ENCODE measurements around the gene C3orf33. TPM values are rescaled to one million over a fixed set of nuclear protein-coding genes. Genes with fewer than 3 reads are reported as not detected.

The C3orf33 gene
- total and polyA plus RNA-seq, 2 donors = 1.4 to 3.1 TPM

GRCh38 chr3:155745795-155746550 is 60.1 kb downstream of the C3orf33 start:
- Histone ChIP-seq H3K36me3 (ENCODE audit: control insufficient read depth in 2 of 2, insufficient read depth in 2 of 2, low read length in 1 of 2) (no peaks in the 10 kb centered on the region), H3K4me3 (ENCODE audit: low read length in 2 of 2) (no peak overlapping the region), H3K4me1 (ENCODE audit: control insufficient read depth in 2 of 2, insufficient read depth in 2 of 2, low read length in 2 of 2) (peaks cover 5 to 18% of the 10 kb centered on the region in 2 donors), H3K27me3 (ENCODE audit: control insufficient read depth in 2 of 2, insufficient read depth in 1 of 2, low read length in 1 of 2) (peaks cover 15 to 44% of the 10 kb centered on the region in 2 donors), H3K9me3 (ENCODE audit: control insufficient read depth in 2 of 2, insufficient read depth in 1 of 2, low read length in 1 of 2) (peaks cover 0 to 3% of the 10 kb centered on the region in 2 donors), H3K27ac (ENCODE audit: low read depth in 1 of 2, low read length in 1 of 2) (no peak overlapping the region)
- DNase-seq (ENCODE audit: low read depth in 6 of 9, low spot score in 9 of 9) = peak in 1 of 9 donors; percentile 33
- 27% methylated on average over 19 of the region's 19 CpGs for WGBS

- peaks cover 15 to 44% of the 10 kb centered on the region in 2 donors for H3K27me3 ChIP-seq (ENCODE audit: control insufficient read depth in 2 of 2, insufficient read depth in 1 of 2, low read length in 1 of 2)
- DNase-seq (ENCODE audit: low read depth in 6 of 9, low spot score in 9 of 9) = peak in 3 of 9 donors; percentile 33 to 68 (median 43)
- peak within 1 kb of the TSS; percentile 58 to 66 for H3K4me3 ChIP-seq (ENCODE audit: low read length in 2 of 2)
Observed at GRCh38 chr3:155744626-155745324, 61.3 kb downstream of the C3orf33 start, which contains the start of gene PLCH1. Gene PLCH1, minus strand, starts transcription at chr3:155745071. Its CDS starts 40,847 bp downstream, at chr3:155704224.

GRCh38 chr3:155744010-155744625 is 62.0 kb downstream of the C3orf33 start:
- Histone ChIP-seq H3K27ac (ENCODE audit: low read depth in 1 of 2, low read length in 1 of 2) (no peak overlapping the region), H3K9me3 (ENCODE audit: control insufficient read depth in 2 of 2, insufficient read depth in 1 of 2, low read length in 1 of 2) (peaks cover 0 to 3% of the 10 kb centered on the region in 2 donors), H3K27me3 (ENCODE audit: control insufficient read depth in 2 of 2, insufficient read depth in 1 of 2, low read length in 1 of 2) (peaks cover 15 to 44% of the 10 kb centered on the region in 2 donors), H3K4me3 (ENCODE audit: low read length in 2 of 2) (peak overlapping the region; percentile 58 to 66), H3K36me3 (ENCODE audit: control insufficient read depth in 2 of 2, insufficient read depth in 2 of 2, low read length in 1 of 2) (no peaks in the 10 kb centered on the region), H3K4me1 (ENCODE audit: control insufficient read depth in 2 of 2, insufficient read depth in 2 of 2, low read length in 2 of 2) (peaks cover 5 to 18% of the 10 kb centered on the region in 2 donors)
- DNase-seq (ENCODE audit: low read depth in 6 of 9, low spot score in 9 of 9) = peak in 6 of 9 donors; percentile 37 to 70 (median 52)
- WGBS = under 1% methylated on average over 48 of the region's 48 CpGs

More at GRCh38 chr3:155744626-155745324, 61.3 kb downstream of the C3orf33 start, which contains the start of gene PLCH1:
- peaks cover 5 to 18% of the 10 kb centered on the region in 2 donors for H3K4me1 ChIP-seq (ENCODE audit: control insufficient read depth in 2 of 2, insufficient read depth in 2 of 2, low read length in 2 of 2)
- H3K9me3 ChIP-seq (ENCODE audit: control insufficient read depth in 2 of 2, insufficient read depth in 1 of 2, low read length in 1 of 2) = peaks cover 0 to 3% of the 10 kb centered on the region in 2 donors
- under 1% methylated on average over 33 of the region's 33 CpGs for WGBS
- H3K27ac ChIP-seq (ENCODE audit: low read depth in 1 of 2, low read length in 1 of 2) = no peak within 1 kb of the TSS
- H3K36me3 ChIP-seq (ENCODE audit: control insufficient read depth in 2 of 2, insufficient read depth in 2 of 2, low read length in 1 of 2) = no peaks in the 10 kb centered on the region

GRCh38 chr3:155743606-155744005 is 62.5 kb downstream of the C3orf33 start:
- peaks cover 0 to 3% of the 10 kb centered on the region in 2 donors for H3K9me3 ChIP-seq (ENCODE audit: control insufficient read depth in 2 of 2, insufficient read depth in 1 of 2, low read length in 1 of 2)
- 16% methylated on average over 8 of the region's 8 CpGs for WGBS
- peak in 1 of 9 donors; percentile 27 for DNase-seq (ENCODE audit: low read depth in 6 of 9, low spot score in 9 of 9)
- no peaks in the 10 kb centered on the region for H3K36me3 ChIP-seq (ENCODE audit: control insufficient read depth in 2 of 2, insufficient read depth in 2 of 2, low read length in 1 of 2)
- H3K4me3 ChIP-seq (ENCODE audit: low read length in 2 of 2) = peak overlapping the region; percentile 58 to 66
- peaks cover 5 to 18% of the 10 kb centered on the region in 2 donors for H3K4me1 ChIP-seq (ENCODE audit: control insufficient read depth in 2 of 2, insufficient read depth in 2 of 2, low read length in 2 of 2)
- H3K27me3 ChIP-seq (ENCODE audit: control insufficient read depth in 2 of 2, insufficient read depth in 1 of 2, low read length in 1 of 2) = peaks cover 15 to 44% of the 10 kb centered on the region in 2 donors
- no peak overlapping the region for H3K27ac ChIP-seq (ENCODE audit: low read depth in 1 of 2, low read length in 1 of 2)

DNA sequence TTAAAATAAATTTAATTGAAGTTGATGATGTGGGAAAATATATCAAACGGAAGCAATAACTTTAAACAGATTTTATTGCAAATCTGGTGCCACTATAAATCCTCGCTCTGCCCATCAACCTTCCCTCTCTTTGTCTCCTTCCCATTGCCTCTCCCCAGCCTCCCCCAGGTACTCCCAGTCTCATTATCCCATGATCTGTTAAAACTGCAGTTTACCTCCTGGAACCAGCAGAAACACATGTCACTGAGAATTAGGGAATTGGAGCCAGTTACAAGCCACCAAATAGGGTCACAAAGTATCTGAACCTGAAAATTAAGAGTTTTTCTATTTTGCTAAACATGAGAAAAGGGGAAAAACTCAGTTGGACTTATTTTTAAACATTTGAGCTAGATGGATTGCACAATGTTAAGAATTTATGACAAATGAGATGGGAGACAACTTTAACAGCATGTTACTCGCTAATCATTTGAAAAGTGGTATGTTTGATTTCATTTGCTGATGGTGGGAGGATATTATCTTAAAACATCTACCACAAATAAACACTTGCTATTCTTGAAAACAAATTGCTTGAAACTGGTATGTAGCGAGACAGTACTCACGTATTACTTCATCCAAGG is 63.6 kb downstream of the C3orf33 start:
- Histone ChIP-seq H3K27me3 (ENCODE audit: control insufficient read depth in 2 of 2, insufficient read depth in 1 of 2, low read length in 1 of 2) (peaks cover 14 to 40% of the 10 kb centered on the region in 2 donors), H3K27ac (ENCODE audit: low read depth in 1 of 2, low read length in 1 of 2) (no peak overlapping the region), H3K36me3 (ENCODE audit: control insufficient read depth in 2 of 2, insufficient read depth in 2 of 2, low read length in 1 of 2) (no peaks in the 10 kb centered on the region), H3K4me3 (ENCODE audit: low read length in 2 of 2) (no peak overlapping the region), H3K4me1 (ENCODE audit: control insufficient read depth in 2 of 2, insufficient read depth in 2 of 2, low read length in 2 of 2) (peaks cover 5 to 18% of the 10 kb centered on the region in 2 donors), H3K9me3 (ENCODE audit: control insufficient read depth in 2 of 2, insufficient read depth in 1 of 2, low read length in 1 of 2) (peaks cover 0 to 3% of the 10 kb centered on the region in 2 donors)
- DNase-seq (ENCODE audit: low read depth in 6 of 9, low spot score in 9 of 9) = no peak
- 97% methylated on average over 5 of the region's 5 CpGs for WGBS

DNA sequence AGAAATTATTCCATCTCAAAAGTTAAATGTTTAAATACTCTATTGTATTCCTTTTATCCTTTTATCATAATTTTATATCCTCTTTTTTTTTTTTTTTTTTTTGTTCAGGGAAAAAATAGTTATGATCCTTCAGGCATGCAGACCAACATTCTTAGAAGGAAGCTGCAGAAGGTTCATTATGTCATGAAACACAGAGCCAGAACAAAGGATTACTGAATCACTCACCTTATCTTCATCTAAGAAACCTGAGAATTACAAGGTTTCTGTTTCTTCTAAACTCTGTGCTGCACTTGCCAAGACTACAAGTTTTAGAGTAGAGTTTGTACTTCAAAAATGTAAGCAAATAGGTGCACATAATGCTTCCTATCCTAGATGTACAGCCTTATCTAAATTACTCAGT is 64.5 kb downstream of the C3orf33 start:
- Histone ChIP-seq H3K27ac (ENCODE audit: low read depth in 1 of 2, low read length in 1 of 2) (no peak overlapping the region), H3K4me3 (ENCODE audit: low read length in 2 of 2) (no peak overlapping the region), H3K27me3 (ENCODE audit: control insufficient read depth in 2 of 2, insufficient read depth in 1 of 2, low read length in 1 of 2) (peaks cover 13 to 40% of the 10 kb centered on the region in 2 donors), H3K36me3 (ENCODE audit: control insufficient read depth in 2 of 2, insufficient read depth in 2 of 2, low read length in 1 of 2) (no peaks in the 10 kb centered on the region), H3K4me1 (ENCODE audit: control insufficient read depth in 2 of 2, insufficient read depth in 2 of 2, low read length in 2 of 2) (peaks cover 5 to 18% of the 10 kb centered on the region in 2 donors), H3K9me3 (ENCODE audit: control insufficient read depth in 2 of 2, insufficient read depth in 1 of 2, low read length in 1 of 2) (peaks cover 0 to 3% of the 10 kb centered on the region in 2 donors)
- DNase-seq (ENCODE audit: low read depth in 6 of 9, low spot score in 9 of 9) = no peak

DNA sequence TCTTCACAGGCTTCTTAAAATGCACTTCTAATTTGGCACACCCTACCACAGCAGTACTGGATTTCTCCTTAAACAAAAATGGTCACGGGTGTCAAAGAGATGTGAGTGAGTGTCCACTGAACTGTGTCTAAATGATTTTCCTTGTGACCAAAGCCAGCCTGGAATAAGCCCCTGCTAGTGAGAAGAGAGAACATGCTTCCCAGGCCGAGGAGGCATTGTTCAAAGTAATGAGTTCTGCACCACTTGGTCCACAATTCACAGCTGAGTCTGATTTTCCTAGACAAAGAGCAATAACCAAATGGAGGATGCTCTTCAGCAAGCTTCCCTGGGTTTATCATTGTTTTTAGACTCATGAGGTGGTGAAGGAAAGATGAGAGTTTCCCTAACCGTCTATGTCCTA is 65.0 kb downstream of the C3orf33 start:
- WGBS = 95% methylated on average over 3 of the region's 3 CpGs
- Histone ChIP-seq H3K27me3 (ENCODE audit: control insufficient read depth in 2 of 2, insufficient read depth in 1 of 2, low read length in 1 of 2) (peaks cover 10 to 36% of the 10 kb centered on the region in 2 donors), H3K27ac (ENCODE audit: low read depth in 1 of 2, low read length in 1 of 2) (no peak overlapping the region), H3K9me3 (ENCODE audit: control insufficient read depth in 2 of 2, insufficient read depth in 1 of 2, low read length in 1 of 2) (peaks cover 0 to 3% of the 10 kb centered on the region in 2 donors), H3K36me3 (ENCODE audit: control insufficient read depth in 2 of 2, insufficient read depth in 2 of 2, low read length in 1 of 2) (no peaks in the 10 kb centered on the region), H3K4me3 (ENCODE audit: low read length in 2 of 2) (no peak overlapping the region), H3K4me1 (ENCODE audit: control insufficient read depth in 2 of 2, insufficient read depth in 2 of 2, low read length in 2 of 2) (peaks cover 5 to 18% of the 10 kb centered on the region in 2 donors)
- DNase-seq (ENCODE audit: low read depth in 6 of 9, low spot score in 9 of 9) = no peak

GRCh38 chr3:155739154-155739553 is 66.9 kb downstream of the C3orf33 start:
- Histone ChIP-seq H3K27me3 (ENCODE audit: control insufficient read depth in 2 of 2, insufficient read depth in 1 of 2, low read length in 1 of 2) (peaks cover 5 to 17% of the 10 kb centered on the region in 2 donors), H3K4me1 (ENCODE audit: control insufficient read depth in 2 of 2, insufficient read depth in 2 of 2, low read length in 2 of 2) (peaks cover 3 to 7% of the 10 kb centered on the region in 2 donors), H3K9me3 (ENCODE audit: control insufficient read depth in 2 of 2, insufficient read depth in 1 of 2, low read length in 1 of 2) (no peaks in the 10 kb centered on the region), H3K4me3 (ENCODE audit: low read length in 2 of 2) (no peak overlapping the region), H3K36me3 (ENCODE audit: control insufficient read depth in 2 of 2, insufficient read depth in 2 of 2, low read length in 1 of 2) (no peaks in the 10 kb centered on the region), H3K27ac (ENCODE audit: low read depth in 1 of 2, low read length in 1 of 2) (no peak overlapping the region)
- DNase-seq (ENCODE audit: low read depth in 6 of 9, low spot score in 9 of 9) = no peak
- WGBS = 62% methylated on average over 5 of the region's 5 CpGs
